ENCODE measurements around the gene SSNA1.

SSNA1 gene

DNA sequence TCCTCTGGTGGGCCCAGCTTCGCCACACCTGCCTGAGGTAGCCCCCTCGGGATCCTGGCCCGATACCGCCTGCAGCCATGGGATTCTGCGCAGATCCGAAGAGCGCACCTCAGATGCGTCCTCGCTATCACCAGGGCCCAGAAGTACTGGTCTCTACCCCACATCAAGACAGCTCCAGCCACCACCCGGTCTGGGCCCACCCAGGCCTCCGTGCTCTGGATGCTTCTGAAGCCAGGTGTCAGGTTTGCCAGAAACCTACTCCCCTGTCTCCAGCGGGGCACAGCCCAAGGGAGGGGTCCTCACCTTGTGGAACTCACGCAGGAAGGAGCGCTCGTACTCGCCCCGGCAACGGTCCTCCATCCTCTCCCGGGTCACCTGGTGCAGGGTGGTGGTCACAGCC, 2.6 kb upstream of the SSNA1 start:
- no peak for DNase-seq

DNA sequence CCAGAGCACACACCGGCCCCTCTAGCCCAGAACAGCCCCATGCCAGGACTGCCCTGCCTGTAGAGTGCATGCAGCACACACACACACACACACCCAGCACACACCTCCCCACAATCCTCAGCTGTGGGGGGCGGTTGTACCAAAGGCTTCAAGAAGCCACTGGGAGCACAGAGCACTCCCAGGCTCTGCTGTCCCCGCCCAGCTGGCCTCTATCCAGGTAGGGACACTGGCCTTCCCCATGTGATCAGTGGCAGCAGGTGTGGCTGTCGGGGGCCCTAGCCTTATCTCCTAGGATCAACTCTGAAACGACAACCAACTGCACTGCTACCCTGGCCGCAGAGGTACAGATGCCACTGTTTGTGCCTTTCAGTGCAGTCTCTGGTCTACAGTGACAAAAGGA, 2.1 kb upstream of the SSNA1 start:
- no peak for DNase-seq

DNA sequence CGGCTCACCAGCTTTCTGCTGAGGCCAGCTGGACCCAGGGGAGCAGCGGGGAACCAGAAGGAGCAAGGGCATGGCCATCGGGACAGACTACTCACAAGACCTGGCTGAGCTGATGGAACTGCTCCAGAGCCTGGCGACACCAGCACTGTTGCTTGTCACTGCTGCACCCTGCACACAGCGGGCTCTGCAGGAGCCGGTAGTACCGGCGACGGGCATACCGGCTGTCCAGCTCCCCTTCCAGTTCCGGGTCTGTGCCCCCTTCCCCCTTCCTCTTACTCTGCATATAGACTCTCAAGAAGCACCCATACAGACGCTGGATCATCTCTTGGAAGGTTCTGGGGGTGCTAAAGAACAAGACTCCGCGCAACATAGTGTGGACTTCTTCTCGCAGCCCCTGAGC, 1.1 kb upstream of the SSNA1 start:
- no peak for DNase-seq

DNA sequence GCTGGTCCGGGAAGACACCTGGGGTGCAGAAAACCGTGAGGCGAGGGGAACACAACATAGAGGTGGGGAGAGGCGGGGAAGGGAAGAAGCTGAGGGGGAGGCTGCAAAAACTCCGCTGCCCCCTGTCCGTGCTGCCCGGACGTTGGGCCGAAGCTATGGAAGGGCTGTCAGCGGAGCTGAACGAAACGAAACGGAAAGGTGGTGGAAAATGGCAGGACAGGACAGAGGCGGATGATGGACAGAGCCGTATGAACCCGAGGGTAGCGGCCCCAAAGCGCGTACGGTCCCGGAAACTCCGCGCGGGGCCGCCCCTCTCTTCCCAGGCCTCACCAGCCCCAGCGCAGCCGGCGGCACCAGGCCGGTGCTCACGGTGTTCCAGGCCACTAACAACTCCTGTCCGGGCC, 388 bp upstream of the SSNA1 start:
- DNase-seq = no peak

DNA sequence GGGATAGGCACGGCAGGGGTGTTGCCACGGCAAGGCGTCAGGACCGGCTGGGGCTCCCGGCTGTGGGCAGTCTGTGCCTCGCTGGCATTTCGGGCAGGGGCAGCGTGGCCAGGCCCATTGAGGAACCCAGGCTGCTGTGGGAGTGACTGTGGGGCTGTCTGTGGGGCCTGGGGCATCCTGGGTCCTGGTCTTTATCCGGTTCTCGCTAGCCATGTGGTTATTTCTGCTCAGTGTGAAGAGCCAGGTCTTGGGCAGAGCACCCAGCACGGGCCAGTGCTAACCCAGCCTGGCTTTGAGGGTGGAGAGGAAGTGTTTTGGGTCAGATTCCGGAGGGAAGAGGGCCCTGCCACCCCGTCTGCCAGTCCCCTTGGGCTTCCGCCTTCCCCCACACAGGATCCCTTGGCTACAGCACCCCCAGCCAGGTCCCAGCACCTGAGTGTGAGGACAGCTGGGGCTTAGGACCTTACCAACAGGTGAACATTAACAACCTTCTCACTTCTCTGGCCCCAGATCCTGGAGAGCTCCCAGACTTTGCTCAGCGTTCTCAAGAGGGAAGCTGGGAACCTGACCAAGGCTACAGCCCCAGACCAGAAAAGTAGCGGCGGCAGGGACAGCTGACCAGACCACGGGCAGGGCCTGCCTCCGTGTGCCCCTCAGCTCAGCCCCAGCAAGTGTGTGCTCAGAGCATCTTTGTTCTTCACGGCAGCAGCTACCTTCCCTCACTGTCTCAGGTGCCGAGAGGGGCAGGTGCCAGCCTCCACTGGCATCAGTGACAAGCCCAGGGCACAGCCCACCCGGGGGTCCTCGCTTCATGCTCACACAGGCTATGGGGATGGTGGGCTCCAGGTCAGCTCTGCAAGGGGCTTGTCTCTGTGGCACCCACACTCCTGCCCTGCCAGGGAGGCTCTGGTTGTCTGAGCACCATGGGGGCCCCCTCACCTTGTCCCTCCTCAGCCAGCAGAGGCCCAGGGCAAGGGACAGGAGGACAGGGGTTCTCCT, 1.1 kb downstream of the SSNA1 start:
- no peak for DNase-seq

DNA sequence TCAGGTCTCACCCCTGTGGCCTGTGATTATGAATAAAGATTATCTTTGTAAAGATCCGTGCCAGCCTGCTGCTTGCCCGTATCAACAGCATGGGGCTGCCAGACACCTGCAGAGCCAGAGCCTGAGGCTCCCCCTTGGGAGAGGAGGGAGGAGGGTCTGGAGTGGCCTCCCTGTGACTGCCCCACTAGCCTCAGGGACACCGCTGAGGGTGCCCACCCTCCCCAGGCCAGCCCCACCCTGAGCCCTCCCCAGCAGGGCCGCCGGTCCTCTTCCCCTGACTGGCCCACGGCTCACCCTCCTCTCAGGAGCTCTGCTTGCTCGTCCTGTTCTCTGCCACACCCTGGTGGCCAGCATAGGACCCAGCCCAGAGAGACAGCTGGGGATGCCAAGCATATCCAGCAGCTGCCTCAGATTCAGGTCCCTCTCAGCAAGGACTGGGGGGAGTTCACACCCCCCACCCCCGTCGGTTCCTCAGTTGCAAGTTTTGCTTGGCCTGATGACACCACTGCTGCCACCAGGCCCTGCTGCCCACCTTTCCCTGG, 1.9 kb downstream of the SSNA1 start:
- DNase-seq = peak; percentile 15

DNA sequence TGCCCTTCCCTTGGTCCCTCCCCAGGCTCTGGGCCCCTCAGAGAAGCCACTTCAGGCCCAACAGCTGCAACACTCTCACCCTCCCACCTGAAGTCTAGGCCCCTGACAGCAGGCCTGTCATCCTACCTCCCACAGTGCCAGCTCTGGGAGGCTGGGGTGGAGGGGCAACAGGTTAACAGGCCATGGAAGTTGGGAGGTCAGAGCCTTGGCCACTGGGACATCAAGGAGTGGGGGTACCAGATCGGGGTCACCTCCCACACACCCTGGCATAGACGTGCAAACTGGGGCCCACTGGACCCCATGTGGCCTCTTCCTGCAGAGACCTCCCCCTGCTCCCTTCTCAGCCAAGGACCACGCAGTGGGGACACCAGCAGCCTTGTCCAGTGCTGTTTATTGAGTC, 2.8 kb downstream of the SSNA1 start:
- DNase-seq = no peak

DNA sequence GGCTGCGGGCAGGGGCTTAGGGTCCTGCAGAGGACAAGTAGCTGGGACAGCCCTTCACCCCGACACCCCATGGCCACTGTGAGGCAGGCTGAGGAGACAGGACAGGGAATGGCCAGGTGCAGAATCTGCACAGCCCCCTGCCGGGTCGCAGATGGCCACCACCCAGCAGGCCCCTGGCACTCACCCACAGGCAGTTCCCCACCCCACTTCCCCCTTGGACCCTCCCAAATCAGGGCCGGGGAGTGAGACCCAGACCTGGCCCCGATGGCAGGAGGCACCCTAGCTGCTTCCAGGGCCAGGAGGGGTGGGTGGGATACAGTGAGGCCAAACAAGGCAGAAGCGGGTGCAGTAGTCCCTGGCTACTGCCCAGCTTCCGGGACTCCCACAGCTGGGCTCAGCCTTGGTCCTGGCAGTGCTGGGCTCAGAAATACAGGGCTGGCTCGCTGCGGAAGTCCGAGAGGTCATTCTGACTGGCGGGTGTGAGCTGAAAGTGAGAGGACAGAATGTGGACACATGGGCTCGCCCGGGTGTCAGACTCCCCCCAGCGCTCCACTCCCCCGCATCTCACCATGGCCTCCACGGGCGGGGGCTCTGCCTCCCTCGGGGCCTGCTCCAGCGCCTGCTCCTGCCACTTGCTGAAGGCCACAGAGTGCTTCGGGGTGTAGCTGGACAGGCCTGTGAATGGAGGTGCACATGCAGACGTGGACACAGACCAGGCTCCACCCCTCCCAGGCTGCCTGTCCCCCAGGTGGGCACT, 3.4 kb downstream of the SSNA1 start:
- no peak for DNase-seq

DNA sequence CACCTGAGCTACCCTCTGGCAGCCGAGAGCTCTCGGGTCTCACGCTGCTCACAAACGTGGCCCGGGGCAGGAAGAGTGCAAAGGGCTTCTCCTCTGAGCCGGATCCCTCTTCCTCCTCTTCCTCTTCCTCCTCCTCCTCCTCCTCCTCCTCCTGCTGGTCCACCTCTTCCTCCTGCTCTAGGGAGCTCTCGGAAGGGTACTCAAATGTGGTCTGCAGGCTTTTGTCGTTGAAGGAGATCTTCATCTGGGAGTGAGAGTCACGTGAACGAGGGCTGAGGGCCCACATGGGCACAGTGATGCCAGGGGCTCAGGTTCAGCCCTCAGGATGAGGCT, 3.9 kb downstream of the SSNA1 start:
- DNase-seq = no peak

DNA sequence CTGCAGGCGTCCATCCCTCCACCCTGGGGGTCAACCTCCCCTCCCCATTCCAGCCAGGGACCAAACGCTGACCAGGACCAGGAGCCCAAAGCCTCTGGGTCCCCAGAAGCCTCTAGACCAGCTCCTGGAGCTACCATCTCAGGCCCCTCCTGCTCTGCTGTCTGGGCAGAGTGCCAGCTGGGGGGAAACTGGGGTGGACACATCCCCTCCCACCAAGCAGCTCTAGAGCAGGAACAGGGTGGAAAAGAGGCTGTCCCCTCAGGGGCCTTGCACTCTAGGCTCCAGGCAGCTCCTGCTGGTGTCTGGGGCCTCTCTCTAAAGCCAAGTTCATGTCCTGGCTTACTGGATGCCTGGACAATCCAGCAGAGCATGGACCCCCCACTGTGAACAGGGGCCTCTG, 4.4 kb downstream of the SSNA1 start:
- no peak for DNase-seq

DNA sequence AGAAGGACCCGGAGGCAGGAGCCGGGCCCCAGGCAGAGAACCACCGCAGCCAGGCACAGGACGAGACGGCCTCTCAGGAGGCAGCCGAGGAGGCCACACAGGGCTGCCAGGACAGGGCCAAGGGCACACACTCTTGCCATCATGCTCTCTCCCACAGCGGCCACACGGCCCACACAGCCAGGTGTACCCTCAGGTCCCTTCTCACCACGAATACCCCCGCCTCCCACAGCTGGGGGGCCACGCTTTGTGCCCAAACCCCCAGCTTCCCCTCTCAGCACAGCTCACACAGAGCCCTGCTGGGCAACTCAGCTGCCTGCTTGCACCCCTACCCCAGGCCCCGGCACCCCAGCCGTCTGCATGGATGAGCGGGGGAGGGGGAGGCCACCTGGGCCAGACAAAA, 5.3 kb downstream of the SSNA1 start:
- no peak for DNase-seq

DNA sequence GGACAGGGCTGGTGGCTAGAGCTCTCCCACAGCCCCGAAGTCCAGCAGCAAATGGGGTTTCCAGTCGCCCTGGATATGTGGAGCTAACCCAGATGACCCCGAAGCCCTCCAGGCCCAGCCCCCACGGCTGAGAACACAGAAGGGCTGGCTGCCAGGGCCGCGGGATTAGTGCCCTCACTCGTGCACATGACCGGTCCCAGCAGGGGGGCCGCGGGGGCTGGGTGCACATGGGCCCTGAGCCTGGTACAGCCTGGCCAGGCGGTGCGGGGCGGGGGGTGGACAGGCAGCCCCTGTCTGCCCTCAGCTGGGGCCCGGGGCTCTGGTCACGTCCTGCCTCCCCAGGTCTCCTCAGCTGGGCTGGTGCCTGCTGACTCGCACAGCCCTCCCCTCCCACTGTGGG, 5.9 kb downstream of the SSNA1 start:
- peak; percentile 48 for DNase-seq

DNA sequence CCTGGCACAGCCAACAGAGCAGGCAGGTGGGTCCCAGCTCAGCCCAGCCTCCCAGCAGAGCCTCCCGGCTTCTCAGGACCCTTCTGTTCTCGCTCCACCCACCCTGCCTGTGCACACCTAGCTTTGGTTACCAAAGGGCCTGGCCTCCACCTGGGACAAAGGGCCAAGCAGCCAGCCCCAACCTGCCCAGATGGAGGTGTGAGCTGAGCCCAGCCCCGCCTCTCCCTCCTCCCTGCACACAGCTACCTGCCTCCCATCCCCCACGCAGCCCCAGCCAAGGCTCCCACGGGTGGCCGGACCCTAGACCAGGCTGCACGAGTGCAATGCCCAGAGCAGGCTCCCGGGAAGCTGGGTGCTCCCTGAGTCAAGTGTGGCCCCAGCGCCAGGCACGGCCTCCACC, 6.4 kb downstream of the SSNA1 start:
- DNase-seq = no peak

DNA sequence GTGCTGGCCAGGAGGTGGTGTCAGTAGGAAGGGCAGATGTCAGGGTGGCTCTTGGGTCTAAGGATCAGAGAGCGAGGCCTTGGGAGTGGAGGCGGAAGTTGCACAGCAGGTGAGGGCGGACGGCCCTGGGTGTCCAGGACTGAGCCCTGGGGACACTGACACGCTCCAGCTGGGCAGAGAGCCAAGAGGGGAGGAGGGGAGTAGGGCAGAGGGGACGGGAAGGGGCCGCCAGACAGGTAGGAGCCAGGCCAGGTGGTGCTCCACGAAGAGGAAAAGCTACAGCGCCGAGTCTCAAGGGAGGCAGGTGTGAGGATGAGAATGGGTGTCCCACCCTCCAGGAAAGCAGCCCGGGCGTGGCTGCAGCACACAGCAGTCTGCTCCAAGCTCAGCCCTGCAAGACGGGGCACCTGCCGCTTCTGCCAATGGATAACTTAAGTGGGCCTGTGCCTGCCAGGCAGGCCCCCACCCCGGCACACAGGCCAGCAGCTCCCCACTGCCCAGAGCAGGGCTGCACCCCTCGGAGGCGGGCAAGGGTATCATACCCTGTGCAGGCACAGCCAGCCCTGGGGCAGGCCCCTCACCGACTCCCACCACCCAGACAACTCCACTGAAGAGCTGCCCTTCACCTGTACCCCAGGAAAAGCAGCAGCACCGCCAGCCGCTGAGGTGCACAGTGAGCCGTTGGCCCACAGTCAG, 7.2 kb downstream of the SSNA1 start:
- peak; percentile 42 for DNase-seq

DNA sequence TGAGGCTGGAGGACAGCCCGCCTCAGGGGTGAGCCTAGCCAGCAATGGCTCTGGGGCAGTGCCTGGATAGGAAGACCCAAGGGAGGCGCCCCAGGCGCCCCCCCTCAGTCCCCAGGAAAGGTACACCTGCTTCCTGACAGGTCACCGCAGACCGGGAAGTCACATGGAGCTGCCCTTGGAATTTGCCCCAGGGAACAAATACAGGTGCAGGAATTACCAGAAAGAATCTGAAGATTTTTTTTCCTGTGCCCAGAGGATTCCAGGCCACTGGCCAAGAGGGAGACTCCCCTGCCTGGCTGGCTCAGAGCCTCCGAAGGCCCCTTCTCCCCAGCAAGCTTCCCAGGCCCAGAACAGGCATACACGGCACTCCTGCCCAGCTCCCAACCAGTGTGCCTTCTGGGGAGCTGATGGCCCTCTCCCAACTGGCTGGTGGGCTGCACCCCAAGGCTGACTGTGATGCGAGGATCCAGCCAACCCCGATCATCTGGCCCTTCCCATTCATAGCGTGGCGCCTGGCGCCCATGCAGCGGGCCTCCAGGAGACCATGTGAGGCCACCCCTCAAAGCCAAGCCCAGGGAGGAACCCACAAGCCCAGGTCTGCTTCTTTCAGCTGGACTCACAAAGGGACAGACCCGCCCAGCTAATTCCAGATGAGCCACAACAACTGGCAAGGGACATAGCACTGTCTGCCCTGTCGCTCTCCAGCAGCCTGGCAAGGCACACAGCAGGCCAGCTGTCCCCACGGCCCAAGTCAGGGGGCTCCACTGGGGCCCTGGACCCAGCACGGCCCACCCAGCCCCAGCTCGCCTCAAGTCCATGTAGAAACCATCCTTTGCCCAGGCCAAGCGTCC, 9.8 kb downstream of the SSNA1 start:
- DNase-seq = no peak

DNA sequence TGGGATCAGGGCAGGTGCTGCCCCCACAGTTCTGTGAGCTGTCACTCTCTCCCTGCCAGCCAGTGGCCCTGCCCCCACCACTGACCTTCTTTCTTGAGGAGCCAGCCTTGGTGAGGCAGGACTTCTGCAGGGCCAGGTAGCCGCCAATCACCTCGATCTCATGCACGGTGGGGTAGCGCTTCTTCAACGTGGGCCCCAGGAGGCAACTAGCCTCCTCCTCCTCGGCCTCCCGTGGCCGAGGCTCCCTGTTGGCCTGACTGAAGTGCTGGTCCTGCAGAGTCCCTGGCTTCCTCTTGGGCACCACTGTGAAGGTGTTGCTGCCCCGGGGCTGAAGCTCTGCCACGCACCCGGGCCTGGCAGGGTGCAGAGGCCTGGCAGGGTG, 10.4 kb downstream of the SSNA1 start:
- DNase-seq = no peak

DNA sequence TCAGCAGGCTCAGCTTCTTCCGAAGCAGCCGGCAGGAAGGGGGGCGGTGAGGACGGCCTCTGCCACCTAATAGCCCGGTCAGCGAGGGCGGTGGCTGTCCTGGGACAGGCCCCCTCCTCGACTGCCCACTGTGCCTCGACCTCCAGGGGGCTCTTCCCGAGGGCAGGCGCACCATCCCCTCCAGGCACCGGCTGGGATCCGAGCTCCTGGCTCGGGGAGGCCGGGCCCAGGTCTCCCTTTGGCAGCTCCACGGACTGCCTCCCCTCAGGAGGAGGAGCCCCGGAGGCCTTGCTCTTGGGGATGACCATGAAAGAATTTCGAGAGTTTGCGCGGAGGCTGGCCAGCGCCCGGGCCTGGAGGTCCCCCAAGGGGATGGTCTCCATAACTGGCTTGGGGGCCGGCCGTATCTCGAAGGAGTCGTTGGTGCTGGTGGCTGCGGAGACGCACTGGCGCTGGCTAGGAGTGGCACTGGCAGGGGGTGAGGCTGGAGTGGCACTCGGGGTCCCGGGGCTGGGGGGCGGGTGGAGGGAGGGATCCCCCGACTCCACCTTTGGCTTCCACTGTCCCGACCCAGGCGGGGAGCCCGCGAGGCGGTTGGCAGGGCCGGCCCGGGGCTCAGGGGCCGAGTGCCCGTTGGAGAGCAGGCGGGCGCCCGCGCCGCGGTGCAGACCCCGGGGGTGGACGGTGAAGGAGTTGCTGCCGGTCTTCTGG, 11.1 kb downstream of the SSNA1 start:
- DNase-seq = no peak

DNA sequence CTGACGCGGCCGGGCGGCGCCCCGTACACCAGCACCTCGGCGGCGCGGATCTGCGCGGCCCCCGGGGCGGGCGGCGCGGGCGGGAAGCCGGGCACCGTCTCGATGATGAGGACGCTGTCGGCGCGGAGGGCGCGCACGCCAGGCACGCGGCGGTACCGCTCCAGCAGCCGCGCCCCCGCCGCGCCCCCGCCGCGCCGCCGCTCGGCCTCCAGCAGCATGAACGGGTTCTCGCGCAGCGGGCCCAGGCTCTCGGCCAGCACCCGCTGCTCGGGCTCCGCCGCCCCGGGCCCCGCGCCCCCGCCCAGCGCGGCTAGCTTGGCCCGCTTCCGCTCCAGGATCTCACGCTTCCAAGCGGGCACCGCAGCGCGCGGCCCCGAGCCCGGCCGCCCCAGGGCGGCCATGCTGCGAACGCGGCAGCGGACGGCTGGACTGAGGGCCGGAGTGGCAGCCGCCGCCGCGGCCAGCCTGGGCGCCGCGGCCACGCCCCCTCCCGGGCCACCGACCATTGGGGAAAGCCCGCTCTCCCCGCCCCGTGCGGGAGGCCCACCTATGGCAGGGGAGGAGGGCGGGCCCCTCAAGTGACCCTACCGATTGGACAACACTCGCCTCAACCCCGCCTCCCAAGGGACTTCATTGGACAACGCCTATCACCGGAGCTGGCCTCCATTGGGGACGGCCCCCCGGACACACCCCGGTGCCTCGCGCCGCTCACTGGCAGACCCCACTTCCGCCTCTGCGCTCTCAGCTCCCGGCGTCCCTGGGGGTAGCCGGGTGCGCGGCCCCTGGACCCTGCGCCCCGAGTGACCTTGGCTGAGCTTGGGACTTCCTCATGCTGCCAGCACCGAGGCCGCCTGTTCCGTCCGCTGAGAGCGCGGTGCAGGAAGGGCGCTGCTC, 12.1 kb downstream of the SSNA1 start, which contains the start of gene TPRN:
TSS of gene TPRN (minus strand) at position 431 of the 894 bp plus-strand sequence. CDS start at position 401, 30 bp downstream.
- peak; percentile 100 for DNase-seq

DNA sequence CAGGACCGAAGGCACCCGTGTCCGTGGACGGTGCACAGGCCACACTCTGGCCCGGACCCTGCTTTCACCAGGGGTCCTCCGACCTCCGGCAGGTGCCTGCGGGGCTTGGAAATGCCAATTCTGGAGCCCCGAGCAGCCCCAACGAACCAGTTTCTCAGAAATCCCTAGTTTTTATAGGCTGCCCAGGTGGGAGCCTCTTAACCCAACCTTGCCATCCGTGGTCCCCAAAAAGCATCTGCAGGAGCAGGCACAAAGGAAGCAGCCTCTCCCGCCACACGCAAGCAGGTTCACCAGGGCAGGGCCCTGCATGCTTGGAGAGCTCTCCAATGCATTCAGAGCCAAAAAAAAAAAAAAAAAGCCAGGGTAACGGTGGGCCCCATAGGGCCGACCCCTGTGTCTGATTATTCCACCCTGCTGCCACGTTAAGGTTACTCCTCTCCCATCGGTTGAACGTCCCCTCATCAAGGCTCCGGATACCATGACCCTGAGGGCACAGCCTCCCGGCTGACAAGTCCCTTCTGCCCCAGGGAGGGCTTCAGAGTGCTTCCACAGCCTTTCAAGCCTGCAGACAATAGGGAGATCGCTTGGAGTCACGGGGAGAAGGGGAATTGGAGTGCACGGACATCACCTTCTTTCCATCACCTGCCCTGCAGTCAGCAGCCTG, 12.9 kb downstream of the SSNA1 start:
- DNase-seq = no peak

DNA sequence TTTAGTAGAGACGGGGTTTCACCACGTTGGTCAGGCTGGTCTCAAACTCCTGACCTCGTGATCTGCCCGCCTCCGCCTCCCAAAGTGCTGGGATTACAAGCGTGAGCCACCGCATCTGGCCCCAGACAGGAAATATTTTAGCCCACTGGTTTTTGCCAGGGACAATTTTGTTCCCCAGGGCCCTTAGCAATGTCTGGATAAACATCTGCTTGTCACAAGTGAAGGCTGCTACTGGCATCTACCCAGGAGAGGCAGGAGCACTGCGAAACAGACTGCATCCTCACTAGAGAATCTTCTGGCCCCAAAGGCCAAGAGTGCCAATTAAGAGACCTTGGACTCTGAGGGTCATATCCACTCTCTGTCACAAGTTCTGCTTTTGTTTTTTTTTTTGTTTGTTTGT, 14.5 kb downstream of the SSNA1 start:
- no peak for DNase-seq
